ENCODE measurements around the gene WDPCP.

WDPCP gene

GRCh38 chr2:63073994-63074393, 514.3 kb downstream of the WDPCP start:
- DNase-seq (ENCODE audit: extremely low read depth, low read depth) = no peak
- no peak for TF ChIP-seq CTCF (IDR thresholded peaks at IDR 0.05; ENCODE audit: low read depth, low read length)

- TF ChIP-seq CTCF (IDR thresholded peaks at IDR 0.05; ENCODE audit: low read depth, low read length) = no peak
- DNase-seq (ENCODE audit: extremely low read depth, low read depth) = no peak
These were observed 516.6 kb downstream of the WDPCP start for GRCh38 chr2:63071664-63072063.

Data from AG09319 (cell line).